HL-60 (cell line): Measurements from ENCODE around the gene ARHGAP40.
A peak's percentile ranks its signal among the peaks of the same experiment; 100 is the strongest.

Experiments used
- DNase-seq, 2 experiments: peaks; one replicate each; pipeline ENCODE4 v3.0.0-alpha.2; 2010 to 2020; ENCODE audit warnings: low read depth in 1 of 2, low spot score in 1 of 2
- H3K27ac ChIP-seq: fragments of 250-450 bp; sonication (Bioruptor Pico); replicated peaks from 2 replicates; pipeline ENCODE4 v1.5.1; 2020; ENCODE audit warnings: mild to moderate bottlenecking, moderate library complexity
- H3K27me3 ChIP-seq: fragments of 250-450 bp; sonication (Bioruptor Pico); 2 replicates; pipeline ENCODE4 v1.5.1; 2021; ENCODE audit warnings: mild to moderate bottlenecking, moderate library complexity; ENCODE audit not compliant: insufficient read depth, poor library complexity, severe bottlenecking
- H3K4me3 ChIP-seq: replicated peaks from 2 replicates; pipeline ENCODE4 v1.5.1; 2011; ENCODE audit warnings: mild to moderate bottlenecking, control low read depth, low read length; ENCODE audit not compliant: insufficient read depth
- CTCF ChIP-seq: IDR thresholded peaks from one replicate; pipeline ENCODE4 v1.5.1; 2011; ENCODE audit warnings: low read length, control low read depth, inconsistent platforms; ENCODE audit not compliant: insufficient read depth
- GABPA ChIP-seq: IDR thresholded peaks from 2 replicates; pipeline ENCODE4 v1.6.1; 2012; ENCODE audit warnings: low read depth
- POLR2AphosphoS5 ChIP-seq: IDR thresholded peaks from 2 replicates; pipeline ENCODE4 v1.6.1; 2012; ENCODE audit warnings: low read depth
- REST ChIP-seq: IDR thresholded peaks from 2 replicates; pipeline ENCODE4 v1.6.1; 2012; ENCODE audit warnings: low read depth; ENCODE audit not compliant: insufficient replicate concordance
- SPI1 ChIP-seq: IDR thresholded peaks from 2 replicates; pipeline ENCODE4 v1.6.1; 2012; ENCODE audit warnings: low read depth, mild to moderate bottlenecking, borderline replicate concordance

The ARHGAP40 gene

GRCh38 chr20:38652995-38653394 is 51.4 kb downstream of the ARHGAP40 start:
- peaks cover 3% of the 10 kb centered on the region for H3K27me3 ChIP-seq
- no peak overlapping the region for H3K4me3 ChIP-seq
- TF ChIP-seq POLR2AphosphoS5, result no peak
- TF ChIP-seq GABPA, result no peak
- no peak for TF ChIP-seq CTCF
- no peak for TF ChIP-seq REST
- TF ChIP-seq SPI1, result no peak
- no peak overlapping the region for H3K27ac ChIP-seq
- no peak for DNase-seq

GRCh38 chr20:38657390-38657789 is 55.8 kb downstream of the ARHGAP40 start:
- no peak for DNase-seq
- no peak for TF ChIP-seq REST
- TF ChIP-seq GABPA, result no peak
- no peak for TF ChIP-seq CTCF
- TF ChIP-seq SPI1, result no peak
- TF ChIP-seq POLR2AphosphoS5, result no peak

GRCh38 chr20:38658879-38659596 is 57.4 kb downstream of the ARHGAP40 start:
- DNase-seq, result peak in 1 of 2 experiments; percentile 11
- peak; percentile 74 for TF ChIP-seq CTCF
- TF ChIP-seq GABPA, result no peak

More at GRCh38 chr20:38657390-38657789, 55.8 kb downstream of the ARHGAP40 start:
- Histone ChIP-seq H3K27ac (no peak overlapping the region), H3K27me3 (no peaks in the 10 kb centered on the region), H3K4me3 (no peak overlapping the region)

GRCh38 chr20:38659597-38659880 is 57.9 kb downstream of the ARHGAP40 start:
- H3K4me3 ChIP-seq, result no peak overlapping the region
- TF ChIP-seq REST, result no peak
- TF ChIP-seq SPI1, result no peak
- TF ChIP-seq POLR2AphosphoS5, result no peak
- TF ChIP-seq GABPA, result no peak
- no peak for TF ChIP-seq CTCF
- no peak overlapping the region for H3K27ac ChIP-seq
- no peaks in the 10 kb centered on the region for H3K27me3 ChIP-seq
- DNase-seq, result no peak

More at GRCh38 chr20:38658879-38659596, 57.4 kb downstream of the ARHGAP40 start:
- Histone ChIP-seq H3K27me3 (no peaks in the 10 kb centered on the region), H3K27ac (no peak overlapping the region), H3K4me3 (no peak overlapping the region)
